HL-60/S4 (cell line): Measurements from ENCODE around the gene PDE3B.

ENCODE experiments used
- in situ Hi-C: fragments of 300-500 bp; cut with MboI; formaldehyde crosslinking; loops from 2 replicates; pipeline ENCODE4 v1.14.3; 2022; ENCODE audit warnings: low sequenced_read_pairs

Gene PDE3B

DNA sequence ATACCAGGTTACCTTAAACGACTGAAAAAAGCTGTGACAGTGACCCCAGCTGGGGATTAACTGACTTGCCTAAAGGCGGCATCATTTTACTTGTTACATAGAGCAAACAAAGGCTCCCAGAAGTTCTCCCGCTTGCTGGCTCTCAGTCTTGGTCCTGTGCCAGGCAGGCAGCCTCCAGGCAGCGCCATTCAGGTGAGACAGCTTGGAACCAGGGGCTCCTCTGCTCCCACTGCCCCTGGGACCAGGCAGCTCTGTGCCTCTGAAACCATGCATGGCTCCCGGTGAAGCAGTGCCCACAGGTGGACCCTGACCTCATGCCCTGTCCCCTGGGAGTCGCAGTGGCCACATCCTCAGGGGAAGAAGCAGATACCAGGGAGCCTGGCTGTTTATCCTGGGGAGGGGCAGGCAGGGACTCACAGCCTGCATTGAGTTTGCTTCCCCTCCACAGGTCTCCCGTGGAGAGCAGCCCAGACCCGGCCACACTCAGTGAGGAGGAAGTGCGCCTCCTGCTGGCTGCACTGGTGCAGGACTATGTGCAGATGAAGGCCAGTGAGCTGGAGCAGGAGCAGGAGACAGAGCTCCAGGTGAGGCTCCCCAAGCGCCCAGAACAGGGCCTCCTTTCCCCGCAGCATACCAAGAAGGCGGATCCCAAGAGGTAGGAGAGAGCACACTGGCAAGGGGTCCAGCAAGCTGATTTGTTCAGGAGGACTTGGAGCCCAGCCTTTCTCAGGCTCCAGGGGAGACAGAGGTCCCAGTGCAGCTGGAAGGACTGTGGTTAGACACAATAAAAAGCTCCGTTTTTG, 264.0 kb downstream of the PDE3B start:
- in situ Hi-C loops: no loop called here

DNA sequence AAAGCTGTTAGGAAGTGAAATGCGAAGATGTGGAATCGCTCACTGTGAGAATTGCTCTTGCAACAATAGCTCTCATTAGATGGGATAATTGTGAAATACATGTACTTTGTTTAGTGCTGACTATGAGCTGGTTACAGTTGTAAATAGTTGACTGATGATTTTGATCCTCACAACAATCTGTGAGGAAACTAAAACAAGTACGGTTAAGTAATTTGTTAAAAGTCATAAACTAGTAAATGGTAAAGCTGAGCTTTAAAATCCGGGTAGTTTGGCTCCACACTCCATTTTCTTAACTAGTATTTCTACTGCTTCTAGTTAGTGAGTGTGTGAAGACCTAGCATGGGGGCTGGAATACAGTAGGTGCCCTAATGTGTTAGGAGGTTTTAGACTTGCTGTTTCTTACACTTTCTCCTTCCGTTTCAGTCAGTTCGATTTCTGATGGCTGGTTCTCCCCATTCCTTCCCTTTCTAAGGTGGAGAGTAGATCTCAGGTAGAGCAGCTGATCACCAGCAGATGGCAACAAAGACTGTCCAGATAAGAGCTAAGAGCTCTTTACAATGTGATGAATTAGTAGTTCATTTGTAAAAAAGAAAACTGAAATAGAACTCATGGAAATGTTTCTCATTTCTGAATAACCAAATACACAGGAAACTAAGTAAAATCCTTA, 264.7 kb downstream of the PDE3B start:
- in situ Hi-C loops: no loop called here

DNA sequence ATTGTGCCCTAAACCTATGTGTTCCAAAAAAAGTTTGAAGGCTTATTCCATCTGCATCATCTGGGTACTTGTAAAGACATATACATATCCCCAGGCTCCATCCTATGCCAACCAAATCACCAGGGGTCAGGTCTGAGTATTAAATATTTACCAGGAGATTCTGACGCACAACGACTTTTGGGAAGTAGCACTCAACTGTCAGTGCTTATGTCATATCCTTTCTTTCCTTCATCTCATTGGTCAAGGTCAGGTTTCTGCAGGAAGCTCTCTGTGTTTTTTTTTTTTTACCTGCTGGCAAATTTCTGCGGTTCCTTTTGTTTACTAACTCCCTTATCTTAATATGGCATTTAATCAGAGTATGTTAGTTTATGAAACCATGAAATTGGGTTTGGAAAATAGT, 270.9 kb downstream of the PDE3B start:
- in situ Hi-C loops: no loop called here

GRCh38 chr11:14916403-14916802, 272.8 kb downstream of the PDE3B start:
- in situ Hi-C loops: no loop called here
